HFF-Myc (cell line): Measurements from ENCODE around the gene NELFCD.
A peak's percentile ranks its signal among the peaks of the same experiment; 100 is the strongest.
"Not testable (repeated sequence)": the region's sequence is repeated elsewhere in the genome, so short reads cannot be mapped to it uniquely, and the experiment has no call there.

Experiments used
- DNase-seq: peaks from one replicate; pipeline ENCODE4 v3.0.0-alpha.2; 2011; ENCODE audit warnings: low read depth; ENCODE audit errors: extremely low read depth
- H3K4me3 ChIP-seq: replicated peaks from 2 replicates; pipeline ENCODE4 v1.5.1; 2011; ENCODE audit warnings: low read depth, mild to moderate bottlenecking, control low read depth, low read length
- CTCF ChIP-seq: IDR thresholded peaks from 2 replicates; pipeline ENCODE4 v1.5.1; 2012; ENCODE audit warnings: mild to moderate bottlenecking, low read depth, low read length, control low read depth; ENCODE audit errors: missing control alignments

Gene NELFCD

GRCh38 chr20:59008715-59009336 is 27.8 kb downstream of the NELFCD start:
- TF ChIP-seq CTCF, result no peak
- no peak overlapping the region for H3K4me3 ChIP-seq
- DNase-seq, result no peak

GRCh38 chr20:59010321-59010994 is 29.4 kb downstream of the NELFCD start:
- no peak for DNase-seq
- H3K4me3 ChIP-seq, result no peak overlapping the region
- TF ChIP-seq CTCF, result no peak

- H3K4me3 ChIP-seq, result no peak overlapping the region
- DNase-seq, result peak; percentile 81
- no peak for TF ChIP-seq CTCF
These were observed 30.2 kb downstream of the NELFCD start for GRCh38 chr20:59010995-59011873.

- H3K4me3 ChIP-seq, DNase-seq: not testable (repeated sequence)
These were observed 30.8 kb downstream of the NELFCD start for GRCh38 chr20:59011874-59012157.

- H3K4me3 ChIP-seq, result no peak overlapping the region
- no peak for TF ChIP-seq CTCF
- DNase-seq, result no peak
These were observed 32.2 kb downstream of the NELFCD start for GRCh38 chr20:59013031-59013951.

- DNase-seq, result no peak
- no peak overlapping the region for H3K4me3 ChIP-seq
- no peak for TF ChIP-seq CTCF
These were observed 33.0 kb downstream of the NELFCD start for GRCh38 chr20:59013959-59014608.
